Left ventricle myocardium inferior (tissue), 1 donor: ENCODE results near the gene CYP3A4. TPM values are rescaled to one million over a fixed set of nuclear protein-coding genes. Genes with fewer than 3 reads are reported as not detected.
"Not testable (repeated sequence)": the region's sequence is repeated elsewhere in the genome, so short reads cannot be mapped to it uniquely, and the experiment has no call there.

Experiments
- DNase-seq: peaks from one replicate; pipeline ENCODE4 v3.0.0-alpha.2; 2020
- H3K27ac ChIP-seq: fragments of 200-600 bp; replicated peaks from 2 replicates; pipeline ENCODE4 v1.8.0; 2021
- H3K27me3 ChIP-seq: fragments of 200-600 bp; 2 replicates; pipeline ENCODE4 v1.8.0; 2021; ENCODE audit warnings: low read depth
- H3K36me3 ChIP-seq: fragments of 200-600 bp; 2 replicates; pipeline ENCODE4 v1.8.0; 2021
- H3K4me1 ChIP-seq: fragments of 200-600 bp; 2 replicates; pipeline ENCODE4 v1.8.0; 2021
- H3K4me3 ChIP-seq: fragments of 200-600 bp; 2 replicates; pipeline ENCODE4 v1.8.0; 2021; ENCODE audit warnings: mild to moderate bottlenecking, moderate library complexity
- H3K9me3 ChIP-seq: fragments of 200-600 bp; replicated peaks from 2 replicates; pipeline ENCODE4 v1.8.0; 2021
- intact Hi-C: fragments of 100-400 bp; cut with micrococcal nuclease; formaldehyde crosslinking; loops from one replicate; pipeline ENCODE4 v1.11.0; 2022
- total RNA-seq: library from RNA; stranded (reverse); fragmentation: NEBNext Ultra II Directional; extraction: Animal tissue kit (Norgen Biotek cat#: 25700); gene quantifications from one replicate; pipeline ENCODE4 v1.2.1, GENCODE V29; 2021
- TF ChIP-seq, protein P1 (sequence below): fragments of 200-600 bp; IDR thresholded peaks from 2 replicates; pipeline ENCODE4 v1.8.0; 2021; ENCODE audit warnings: antibody characterized with exemption, mild to moderate bottlenecking, borderline replicate concordance
- donor health status: DM: no; HTN: yes; CAD: no; lungs with severe emphysema.

CYP3A4 gene
- total RNA-seq, 1 donor from 2014 or later: not detected

- TF ChIP-seq, protein P1, sequence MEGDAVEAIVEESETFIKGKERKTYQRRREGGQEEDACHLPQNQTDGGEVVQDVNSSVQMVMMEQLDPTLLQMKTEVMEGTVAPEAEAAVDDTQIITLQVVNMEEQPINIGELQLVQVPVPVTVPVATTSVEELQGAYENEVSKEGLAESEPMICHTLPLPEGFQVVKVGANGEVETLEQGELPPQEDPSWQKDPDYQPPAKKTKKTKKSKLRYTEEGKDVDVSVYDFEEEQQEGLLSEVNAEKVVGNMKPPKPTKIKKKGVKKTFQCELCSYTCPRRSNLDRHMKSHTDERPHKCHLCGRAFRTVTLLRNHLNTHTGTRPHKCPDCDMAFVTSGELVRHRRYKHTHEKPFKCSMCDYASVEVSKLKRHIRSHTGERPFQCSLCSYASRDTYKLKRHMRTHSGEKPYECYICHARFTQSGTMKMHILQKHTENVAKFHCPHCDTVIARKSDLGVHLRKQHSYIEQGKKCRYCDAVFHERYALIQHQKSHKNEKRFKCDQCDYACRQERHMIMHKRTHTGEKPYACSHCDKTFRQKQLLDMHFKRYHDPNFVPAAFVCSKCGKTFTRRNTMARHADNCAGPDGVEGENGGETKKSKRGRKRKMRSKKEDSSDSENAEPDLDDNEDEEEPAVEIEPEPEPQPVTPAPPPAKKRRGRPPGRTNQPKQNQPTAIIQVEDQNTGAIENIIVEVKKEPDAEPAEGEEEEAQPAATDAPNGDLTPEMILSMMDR: no peak
These were observed 1.7 kb downstream of the CYP3A4 start for GRCh38 chr7:99782012-99782953.

DNA sequence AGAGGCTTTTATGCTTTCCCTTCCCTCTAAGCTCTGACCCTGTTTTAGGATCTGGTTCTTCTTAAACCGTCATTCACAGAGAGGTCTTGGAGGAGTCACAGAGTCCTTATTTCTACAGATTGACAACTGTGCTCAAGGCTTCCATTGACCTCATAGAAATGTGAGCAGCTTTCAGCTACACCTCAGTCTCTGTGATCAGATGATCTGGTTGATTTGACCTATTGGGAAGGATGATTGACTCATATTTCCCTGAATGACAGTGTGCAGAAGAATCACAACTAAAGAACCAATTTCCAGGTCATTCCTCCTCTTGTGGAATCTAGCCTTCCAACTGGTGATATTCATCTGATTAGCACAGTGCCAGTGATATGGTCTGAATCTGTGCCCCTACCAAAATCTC is 3.4 kb downstream of the CYP3A4 start:
- Histone ChIP-seq H3K4me3 (no peak overlapping the region), H3K36me3 (no peaks in the 10 kb centered on the region), H3K4me1 (no peaks in the 10 kb centered on the region), H3K9me3 (no peaks in the 10 kb centered on the region), H3K27me3 (no peaks in the 10 kb centered on the region), H3K27ac (no peak overlapping the region)
- no peak for DNase-seq
- intact Hi-C loops: no loop called here
- TF ChIP-seq, protein P1: no peak

More at GRCh38 chr7:99782012-99782953, 1.7 kb downstream of the CYP3A4 start:
- Histone ChIP-seq H3K36me3 (no peaks in the 10 kb centered on the region), H3K4me1 (no peaks in the 10 kb centered on the region), H3K27me3 (no peaks in the 10 kb centered on the region), H3K9me3 (no peaks in the 10 kb centered on the region), H3K27ac (no peak overlapping the region), H3K4me3 (no peak overlapping the region)
- intact Hi-C loops: no loop called here
- DNase-seq: no peak

DNA sequence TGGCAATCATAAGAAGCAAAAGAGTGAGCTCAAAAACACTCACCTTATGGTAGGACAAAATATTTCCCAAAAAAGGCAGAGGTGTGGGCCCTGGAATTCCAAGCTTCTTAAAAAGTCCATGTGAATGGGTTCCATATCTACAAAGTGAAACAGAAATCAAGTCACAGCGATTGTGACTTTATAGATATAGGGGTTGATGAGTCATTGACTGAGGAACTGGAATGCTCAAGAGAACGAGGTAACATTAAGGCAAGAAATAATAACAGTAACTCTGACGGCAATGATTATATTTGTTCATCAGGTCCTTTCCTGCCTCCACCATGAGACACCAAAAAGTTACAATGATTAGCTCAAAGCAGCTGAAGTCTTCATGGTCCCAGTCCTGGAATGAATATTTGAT is 4.0 kb downstream of the CYP3A4 start:
- TF ChIP-seq, protein P1: no peak
- intact Hi-C loops: no loop called here

GRCh38 chr7:99778880-99779279 is 5.1 kb downstream of the CYP3A4 start:
- TF ChIP-seq, protein P1: no peak
- no peaks in the 10 kb centered on the region for H3K4me1 ChIP-seq
- H3K27ac ChIP-seq: no peak overlapping the region
- no peak for DNase-seq
- H3K36me3 ChIP-seq: no peaks in the 10 kb centered on the region
- H3K9me3 ChIP-seq: peaks cover 6% of the 10 kb centered on the region
- intact Hi-C loops: no loop called here
- H3K4me3 ChIP-seq: no peak overlapping the region
- no peaks in the 10 kb centered on the region for H3K27me3 ChIP-seq

More for the DNA sequence above, 4.0 kb downstream of the CYP3A4 start:
- no peak overlapping the region for H3K4me3 ChIP-seq
- no peak overlapping the region for H3K27ac ChIP-seq
- no peaks in the 10 kb centered on the region for H3K36me3 ChIP-seq
- peaks cover 6% of the 10 kb centered on the region for H3K9me3 ChIP-seq
- no peaks in the 10 kb centered on the region for H3K27me3 ChIP-seq
- no peaks in the 10 kb centered on the region for H3K4me1 ChIP-seq
- no peak for DNase-seq

DNA sequence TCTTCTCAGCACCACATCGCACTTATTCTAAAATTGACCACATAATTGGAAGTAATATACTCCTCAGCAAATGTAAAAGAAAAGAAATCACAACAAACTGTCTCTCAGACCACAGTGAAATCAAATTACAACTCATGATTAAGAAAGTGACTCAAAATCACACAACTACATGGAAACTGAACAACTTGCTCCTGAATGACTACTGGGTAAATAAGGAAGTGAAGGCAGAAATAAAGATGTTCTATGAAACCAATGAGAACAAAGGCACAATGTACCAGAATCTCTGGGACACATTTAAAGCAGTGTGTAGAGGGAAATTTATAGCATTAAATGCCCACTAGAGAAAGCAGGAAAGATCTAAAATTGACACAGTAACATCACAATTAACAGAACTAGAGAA is 10.6 kb downstream of the CYP3A4 start:
- H3K27ac ChIP-seq, H3K36me3 ChIP-seq, H3K4me3 ChIP-seq, intact Hi-C loops, H3K27me3 ChIP-seq, H3K4me1 ChIP-seq, DNase-seq: not testable (repeated sequence)
- peaks cover 11% of the 10 kb centered on the region for H3K9me3 ChIP-seq

- H3K4me3 ChIP-seq: no peak overlapping the region
- no peak for DNase-seq
- TF ChIP-seq, protein P1: no peak
- peaks cover 11% of the 10 kb centered on the region for H3K9me3 ChIP-seq
- intact Hi-C loops: no loop called here
- no peaks in the 10 kb centered on the region for H3K36me3 ChIP-seq
- no peaks in the 10 kb centered on the region for H3K4me1 ChIP-seq
- no peak overlapping the region for H3K27ac ChIP-seq
- H3K27me3 ChIP-seq: no peaks in the 10 kb centered on the region
These were observed 11.4 kb downstream of the CYP3A4 start for GRCh38 chr7:99772565-99772964.

- H3K27me3 ChIP-seq, H3K27ac ChIP-seq, H3K4me1 ChIP-seq, H3K4me3 ChIP-seq, H3K36me3 ChIP-seq, DNase-seq, intact Hi-C loops, H3K9me3 ChIP-seq: not testable (repeated sequence)
These were observed 14.5 kb downstream of the CYP3A4 start for GRCh38 chr7:99769494-99769893.
